H9 (cell line): ENCODE results near the gene PTPRK. TPM values are rescaled to one million over a fixed set of nuclear protein-coding genes. Genes with fewer than 3 reads are reported as not detected.

Source experiments
- DNase-seq: peaks from one replicate; pipeline ENCODE4 v3.0.0-alpha.2; 2017
- H2AFZ ChIP-seq: one replicate; pipeline ENCODE4 v1.6.1; 2013; ENCODE audit warnings: mild to moderate bottlenecking, low read length, control low read depth, moderate library complexity
- H2AK5ac ChIP-seq: 2 replicates; pipeline ENCODE4 v1.6.1; 2013; ENCODE audit warnings: low read length, control low read depth, mixed read lengths; ENCODE audit not compliant: insufficient read length
- H2BK120ac ChIP-seq: one replicate; pipeline ENCODE4 v1.6.1; 2013; ENCODE audit warnings: low read depth, mild to moderate bottlenecking, low read length, control low read depth, inconsistent platforms; ENCODE audit not compliant: poor library complexity, severe bottlenecking
- H2BK12ac ChIP-seq: 2 replicates; pipeline ENCODE4 v1.6.1; 2013; ENCODE audit warnings: low read length, control low read depth, mixed read lengths, low read depth; ENCODE audit not compliant: insufficient read length
- H2BK15ac ChIP-seq: 2 replicates; pipeline ENCODE4 v1.6.1; 2013; ENCODE audit warnings: low read depth, low read length, control low read depth
- H2BK20ac ChIP-seq: one replicate; pipeline ENCODE4 v1.6.1; 2013; ENCODE audit warnings: low read depth, mild to moderate bottlenecking, low read length, control low read depth, inconsistent platforms; ENCODE audit not compliant: poor library complexity, severe bottlenecking
- H2BK5ac ChIP-seq: 2 replicates; pipeline ENCODE4 v1.6.1; 2013; ENCODE audit warnings: low read length, control low read depth, mixed read lengths; ENCODE audit not compliant: insufficient read length
- H3K14ac ChIP-seq: 2 replicates; pipeline ENCODE4 v1.6.1; 2013; ENCODE audit warnings: low read length, control low read depth; ENCODE audit not compliant: insufficient read depth
- H3K18ac ChIP-seq: 2 replicates; pipeline ENCODE4 v1.6.1; 2013; ENCODE audit warnings: low read depth, mild to moderate bottlenecking, mixed read lengths, low read length, control low read depth; ENCODE audit not compliant: insufficient read length
- H3K23ac ChIP-seq: 2 replicates; pipeline ENCODE4 v1.6.1; 2013; ENCODE audit warnings: low read length, control low read depth, mixed read lengths, low read depth; ENCODE audit not compliant: insufficient read length
- H3K23me2 ChIP-seq: 2 replicates; pipeline ENCODE4 v1.6.1; 2013; ENCODE audit warnings: low read depth, mild to moderate bottlenecking, mixed read lengths, low read length, control low read depth; ENCODE audit not compliant: insufficient read length, poor library complexity, severe bottlenecking
- H3K27ac ChIP-seq: 2 replicates; pipeline ENCODE4 v1.5.1; 2013; ENCODE audit warnings: low read length, control low read depth, mixed read lengths, low read depth; ENCODE audit not compliant: insufficient read length
- H3K27me3 ChIP-seq: 2 replicates; pipeline ENCODE4 v1.6.1; 2013; ENCODE audit warnings: low read length, control low read depth, inconsistent platforms; ENCODE audit not compliant: insufficient read depth
- H3K4ac ChIP-seq: 2 replicates; pipeline ENCODE4 v1.6.1; 2013; ENCODE audit warnings: low read depth, mild to moderate bottlenecking, control low read depth, inconsistent platforms, low read length, moderate library complexity
- H3K4me1 ChIP-seq: 2 replicates; pipeline ENCODE4 v1.6.1; 2013; ENCODE audit warnings: low read length, control low read depth, inconsistent platforms; ENCODE audit not compliant: insufficient read depth
- H3K4me2 ChIP-seq: 2 replicates; pipeline ENCODE4 v1.6.1; 2013; ENCODE audit warnings: low read length, control low read depth, mixed read lengths; ENCODE audit not compliant: insufficient read length, insufficient read depth
- H3K56ac ChIP-seq: 2 replicates; pipeline ENCODE4 v1.6.1; 2013; ENCODE audit warnings: low read depth, mild to moderate bottlenecking, mixed read lengths, low read length, control low read depth; ENCODE audit not compliant: insufficient read length
- H3K79me1 ChIP-seq: 2 replicates; pipeline ENCODE4 v1.6.1; 2013; ENCODE audit warnings: low read depth, mild to moderate bottlenecking, moderate library complexity, low read length, control low read depth, inconsistent platforms; ENCODE audit not compliant: insufficient read depth, poor library complexity, severe bottlenecking
- H3K79me2 ChIP-seq: 2 replicates; pipeline ENCODE4 v1.6.1; 2013; ENCODE audit warnings: low read length, control low read depth, inconsistent platforms; ENCODE audit not compliant: insufficient read depth
- H3K9ac ChIP-seq: 2 replicates; pipeline ENCODE4 v1.6.1; 2013; ENCODE audit warnings: low read length, control low read depth, mixed read lengths; ENCODE audit not compliant: insufficient read length; ENCODE audit errors: extremely low read depth
- H3K9me3 ChIP-seq: one replicate; pipeline ENCODE4 v1.6.1; 2013; ENCODE audit warnings: low read depth, low read length, inconsistent platforms; ENCODE audit not compliant: control insufficient read depth
- H3T11ph ChIP-seq: one replicate; pipeline ENCODE4 v1.6.1; 2013; ENCODE audit warnings: mild to moderate bottlenecking, low read length, control low read depth, inconsistent platforms
- H4K20me1 ChIP-seq: one replicate; pipeline ENCODE4 v1.6.1; 2013; ENCODE audit not compliant: control insufficient read depth, insufficient read length, insufficient read depth
- H4K5ac ChIP-seq: 2 replicates; pipeline ENCODE4 v1.6.1; 2013; ENCODE audit warnings: low read depth, mild to moderate bottlenecking, mixed read lengths, low read length, control low read depth; ENCODE audit not compliant: insufficient read length
- H4K8ac ChIP-seq: replicated peaks from 2 replicates; pipeline ENCODE4 v1.6.1; 2013; ENCODE audit warnings: low read length, control low read depth, mixed read lengths, low read depth; ENCODE audit not compliant: insufficient read length
- H4K91ac ChIP-seq: 2 replicates; pipeline ENCODE4 v1.6.1; 2013; ENCODE audit warnings: low read depth, mild to moderate bottlenecking, moderate library complexity, mixed read lengths, low read length, control low read depth; ENCODE audit not compliant: insufficient read length
- H3K27ac Mint-ChIP-seq, 3 experiments: 2 replicates in 2 of 3; 3 replicates in 1 of 3; pipeline ENCODE4 v1.8.0; 2020 to 2021; ENCODE audit warnings: mixed read lengths in 3 of 3, mild to moderate bottlenecking in 1 of 3, moderate library complexity in 1 of 3
- H3K27me3 Mint-ChIP-seq: 2 replicates; pipeline ENCODE4 v1.8.0; 2021; ENCODE audit warnings: low read depth, mild to moderate bottlenecking, moderate library complexity, mixed read lengths
- H3K36me3 Mint-ChIP-seq, 3 experiments: 2 replicates in 2 of 3; 3 replicates in 1 of 3; pipeline ENCODE4 v1.8.0; 2020 to 2021; ENCODE audit warnings: low read depth in 3 of 3, mixed read lengths in 3 of 3; ENCODE audit not compliant: insufficient read depth in 1 of 3
- H3K4me1 Mint-ChIP-seq, 2 experiments: 2 replicates each; pipeline ENCODE4 v1.8.0; 2020; ENCODE audit warnings: mixed read lengths in 2 of 2
- H3K4me3 Mint-ChIP-seq, 2 experiments: 2 replicates in 1 of 2; 3 replicates in 1 of 2; pipeline ENCODE4 v1.8.0; 2020 to 2021; ENCODE audit warnings: mild to moderate bottlenecking in 2 of 2, mixed read lengths in 2 of 2, moderate library complexity in 1 of 2
- H3K9me3 Mint-ChIP-seq, 2 experiments: 2 replicates in 1 of 2; 3 replicates in 1 of 2; pipeline ENCODE4 v1.8.0; 2020; ENCODE audit warnings: mild to moderate bottlenecking in 2 of 2, mixed read lengths in 2 of 2, moderate library complexity in 1 of 2
- total RNA-seq: library from RNA; stranded (reverse); gene quantifications from 2 replicates; pipeline ENCODE4 v1.2.1, GENCODE V29; 2021
- TF ChIP-seq, protein P1 (sequence below): fragments of 200-600 bp; sonication (generic); conservative IDR thresholded peaks from 3 replicates; pipeline ENCODE4 v1.8.0; 2021; ENCODE audit warnings: antibody characterized with exemption, mild to moderate bottlenecking

Gene PTPRK
- total RNA-seq, 1 experiment from 2014 or later, result 47.9 TPM

DNA sequence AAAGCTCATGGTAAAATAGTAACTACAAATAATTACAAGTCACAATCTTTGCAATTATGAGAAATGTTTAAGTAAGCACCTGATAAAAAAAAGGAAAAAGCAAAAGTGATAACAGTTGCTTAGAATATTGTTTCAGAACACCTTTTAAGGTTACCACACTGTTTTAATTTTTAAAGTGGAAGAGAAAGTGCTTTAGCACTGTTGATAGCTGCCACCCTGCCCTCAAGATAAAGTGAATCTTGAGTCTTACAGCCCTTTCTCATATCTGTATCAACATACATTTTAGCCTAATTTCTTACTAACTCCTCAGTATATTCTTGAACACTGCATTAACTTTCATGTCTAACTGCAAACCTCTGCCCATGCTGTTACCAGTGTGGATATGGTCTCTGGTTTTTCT, 492.2 kb downstream of the PTPRK start:
- Histone ChIP-seq H2BK120ac (no peak overlapping the region), H3K9ac (no peak overlapping the region), H2AFZ (no peak overlapping the region), H3K4me1 (no peaks in the 10 kb centered on the region), H4K91ac (no peak overlapping the region), H3K4ac (no peak overlapping the region), H3K56ac (no peak overlapping the region), H2AK5ac (no peak overlapping the region), H2BK15ac (no peak overlapping the region), H2BK12ac (no peak overlapping the region), H3T11ph (no peak overlapping the region), H3K9me3 (no peaks in the 10 kb centered on the region), H4K20me1 (peaks cover 2% of the 10 kb centered on the region), H3K27me3 (no peaks in the 10 kb centered on the region), H3K14ac (no peak overlapping the region), H3K18ac (no peak overlapping the region), H4K8ac (no peak overlapping the region), H3K79me2 (no peaks in the 10 kb centered on the region), H3K79me1 (no peaks in the 10 kb centered on the region), H3K4me2 (no peak overlapping the region), H2BK5ac (no peak overlapping the region), H3K23ac (no peak overlapping the region), H4K5ac (no peak overlapping the region), H3K23me2 (no peaks in the 10 kb centered on the region), H3K27ac (no peak overlapping the region), H2BK20ac (no peak overlapping the region)
- Mint-ChIP-seq H3K27me3 (no peaks in the 10 kb centered on the region), H3K9me3 (no peaks in the 10 kb centered on the region), H3K36me3 (no peaks in the 10 kb centered on the region), H3K4me3 (no peak overlapping the region), H3K4me1 (peaks cover 18 to 33% of the 10 kb centered on the region in 2 experiments), H3K27ac (no peak overlapping the region)
- TF ChIP-seq, protein P1, sequence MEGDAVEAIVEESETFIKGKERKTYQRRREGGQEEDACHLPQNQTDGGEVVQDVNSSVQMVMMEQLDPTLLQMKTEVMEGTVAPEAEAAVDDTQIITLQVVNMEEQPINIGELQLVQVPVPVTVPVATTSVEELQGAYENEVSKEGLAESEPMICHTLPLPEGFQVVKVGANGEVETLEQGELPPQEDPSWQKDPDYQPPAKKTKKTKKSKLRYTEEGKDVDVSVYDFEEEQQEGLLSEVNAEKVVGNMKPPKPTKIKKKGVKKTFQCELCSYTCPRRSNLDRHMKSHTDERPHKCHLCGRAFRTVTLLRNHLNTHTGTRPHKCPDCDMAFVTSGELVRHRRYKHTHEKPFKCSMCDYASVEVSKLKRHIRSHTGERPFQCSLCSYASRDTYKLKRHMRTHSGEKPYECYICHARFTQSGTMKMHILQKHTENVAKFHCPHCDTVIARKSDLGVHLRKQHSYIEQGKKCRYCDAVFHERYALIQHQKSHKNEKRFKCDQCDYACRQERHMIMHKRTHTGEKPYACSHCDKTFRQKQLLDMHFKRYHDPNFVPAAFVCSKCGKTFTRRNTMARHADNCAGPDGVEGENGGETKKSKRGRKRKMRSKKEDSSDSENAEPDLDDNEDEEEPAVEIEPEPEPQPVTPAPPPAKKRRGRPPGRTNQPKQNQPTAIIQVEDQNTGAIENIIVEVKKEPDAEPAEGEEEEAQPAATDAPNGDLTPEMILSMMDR, result no peak
- no peak for DNase-seq
